ENCODE measurements around the gene MRPL43.

DNA sequence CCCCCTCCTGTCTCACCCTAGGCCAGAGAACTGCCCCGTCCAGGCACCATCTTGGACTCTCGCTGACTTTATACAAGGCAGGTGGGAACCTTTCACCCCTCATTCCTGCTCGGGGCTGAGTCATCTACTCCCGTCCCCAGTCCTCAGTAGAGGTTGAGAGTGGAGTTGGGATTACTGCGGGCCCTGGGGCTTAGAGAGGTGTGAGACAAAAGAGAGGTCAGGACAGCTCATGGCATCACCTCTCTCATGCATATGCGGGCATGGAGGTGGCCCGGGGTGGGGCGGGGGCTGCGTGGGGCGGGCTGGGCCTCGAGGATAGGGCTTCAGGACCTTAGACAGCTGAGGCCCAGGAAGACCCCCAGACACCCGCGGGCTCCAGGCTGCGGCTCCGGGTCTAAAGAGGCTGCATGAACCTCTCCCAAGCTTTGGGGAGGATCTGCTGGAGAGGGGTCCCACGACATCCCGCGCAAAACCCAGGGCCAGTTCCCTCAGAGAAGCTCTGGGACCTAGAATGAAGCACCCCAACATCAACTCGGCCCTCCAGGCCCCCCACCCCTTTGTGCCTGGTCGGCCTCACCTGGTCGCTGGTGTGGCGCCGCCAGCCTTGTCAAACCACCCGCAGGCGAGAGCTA, 43.3 kb upstream of the MRPL43 start:
- TF ChIP-seq JUND (IDR thresholded peaks at IDR 0.05; ENCODE audit: borderline replicate concordance, low read depth, low read length) (no peak), JUND (tag; IDR thresholded peaks at IDR 0.05; ENCODE audit: borderline replicate concordance, low read depth, low read length) (no peak), RNF2 (IDR thresholded peaks at IDR 0.05) (no peak), DACH1 (IDR thresholded peaks at IDR 0.05; ENCODE audit: partially characterized antibody) (no peak), NFRKB (IDR thresholded peaks at IDR 0.05; ENCODE audit: low read depth) (no peak), IRF2 (CRISPR knock-in tag; IDR thresholded peaks at IDR 0.05) (no peak), SMARCE1 (IDR thresholded peaks at IDR 0.05) (no peak), E2F4 (CRISPR knock-in tag; IDR thresholded peaks at IDR 0.05; ENCODE audit: low read depth) (no peak), CHD2 (IDR thresholded peaks at IDR 0.05; ENCODE audit: low read depth, low read length) (no peak), LCOR (CRISPR knock-in tag; IDR thresholded peaks at IDR 0.05) (no peak), FOXM1 (IDR thresholded peaks at IDR 0.05; ENCODE audit: low read depth) (no peak), FOXM1 (CRISPR knock-in tag; IDR thresholded peaks at IDR 0.05; ENCODE audit: low read depth) (no peak), GTF2F1 (IDR thresholded peaks at IDR 0.05; ENCODE audit: low read depth, low read length) (no peak), CTCF (IDR thresholded peaks at IDR 0.05 in 2 of 3, conservative IDR thresholded peaks at IDR 0.05 in 1 of 3; ENCODE audit: insufficient read depth in 2 of 3, low read depth in 1 of 3, low read length in 3 of 3) (no peak), POLR3A (IDR thresholded peaks at IDR 0.05; ENCODE audit: borderline replicate concordance, extremely low read depth, insufficient read depth, insufficient read length) (no peak)
- TF ChIP-seq, protein P1, sequence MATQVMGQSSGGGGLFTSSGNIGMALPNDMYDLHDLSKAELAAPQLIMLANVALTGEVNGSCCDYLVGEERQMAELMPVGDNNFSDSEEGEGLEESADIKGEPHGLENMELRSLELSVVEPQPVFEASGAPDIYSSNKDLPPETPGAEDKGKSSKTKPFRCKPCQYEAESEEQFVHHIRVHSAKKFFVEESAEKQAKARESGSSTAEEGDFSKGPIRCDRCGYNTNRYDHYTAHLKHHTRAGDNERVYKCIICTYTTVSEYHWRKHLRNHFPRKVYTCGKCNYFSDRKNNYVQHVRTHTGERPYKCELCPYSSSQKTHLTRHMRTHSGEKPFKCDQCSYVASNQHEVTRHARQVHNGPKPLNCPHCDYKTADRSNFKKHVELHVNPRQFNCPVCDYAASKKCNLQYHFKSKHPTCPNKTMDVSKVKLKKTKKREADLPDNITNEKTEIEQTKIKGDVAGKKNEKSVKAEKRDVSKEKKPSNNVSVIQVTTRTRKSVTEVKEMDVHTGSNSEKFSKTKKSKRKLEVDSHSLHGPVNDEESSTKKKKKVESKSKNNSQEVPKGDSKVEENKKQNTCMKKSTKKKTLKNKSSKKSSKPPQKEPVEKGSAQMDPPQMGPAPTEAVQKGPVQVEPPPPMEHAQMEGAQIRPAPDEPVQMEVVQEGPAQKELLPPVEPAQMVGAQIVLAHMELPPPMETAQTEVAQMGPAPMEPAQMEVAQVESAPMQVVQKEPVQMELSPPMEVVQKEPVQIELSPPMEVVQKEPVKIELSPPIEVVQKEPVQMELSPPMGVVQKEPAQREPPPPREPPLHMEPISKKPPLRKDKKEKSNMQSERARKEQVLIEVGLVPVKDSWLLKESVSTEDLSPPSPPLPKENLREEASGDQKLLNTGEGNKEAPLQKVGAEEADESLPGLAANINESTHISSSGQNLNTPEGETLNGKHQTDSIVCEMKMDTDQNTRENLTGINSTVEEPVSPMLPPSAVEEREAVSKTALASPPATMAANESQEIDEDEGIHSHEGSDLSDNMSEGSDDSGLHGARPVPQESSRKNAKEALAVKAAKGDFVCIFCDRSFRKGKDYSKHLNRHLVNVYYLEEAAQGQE (IDR thresholded peaks at IDR 0.05; ENCODE audit: borderline replicate concordance), result no peak
- TF ChIP-seq, protein P1 (CRISPR knock-in tag; IDR thresholded peaks at IDR 0.05; ENCODE audit: low read depth), result no peak
